HUES48 (cell line): ENCODE results near the gene WNT1.

Experiments used
- H3K27ac ChIP-seq: one replicate; pipeline ENCODE4 v1.7.0; 2013; ENCODE audit warnings: low read depth, low read length, inconsistent platforms
- H3K27me3 ChIP-seq: 2 replicates; pipeline ENCODE4 v1.6.1; 2013; ENCODE audit warnings: mild to moderate bottlenecking, low read length; ENCODE audit not compliant: control insufficient read depth, insufficient read depth
- H3K36me3 ChIP-seq: 2 replicates; pipeline ENCODE4 v1.6.1; 2013; ENCODE audit warnings: low read length; ENCODE audit not compliant: control insufficient read depth, insufficient read depth
- H3K4me1 ChIP-seq: 2 replicates; pipeline ENCODE4 v1.6.1; 2013; ENCODE audit warnings: mild to moderate bottlenecking, low read length; ENCODE audit not compliant: control insufficient read depth, insufficient read depth
- H3K4me3 ChIP-seq: 2 replicates; pipeline ENCODE4 v1.5.1; 2013; ENCODE audit warnings: mild to moderate bottlenecking, low read depth, low read length
- H3K9ac ChIP-seq: 2 replicates; pipeline ENCODE4 v1.6.1; 2013; ENCODE audit warnings: mild to moderate bottlenecking, low read depth, low read length, moderate library complexity
- H3K9me3 ChIP-seq: 2 replicates; pipeline ENCODE4 v1.6.1; 2013; ENCODE audit warnings: low read length; ENCODE audit not compliant: control insufficient read depth, insufficient read depth

WNT1 gene

DNA sequence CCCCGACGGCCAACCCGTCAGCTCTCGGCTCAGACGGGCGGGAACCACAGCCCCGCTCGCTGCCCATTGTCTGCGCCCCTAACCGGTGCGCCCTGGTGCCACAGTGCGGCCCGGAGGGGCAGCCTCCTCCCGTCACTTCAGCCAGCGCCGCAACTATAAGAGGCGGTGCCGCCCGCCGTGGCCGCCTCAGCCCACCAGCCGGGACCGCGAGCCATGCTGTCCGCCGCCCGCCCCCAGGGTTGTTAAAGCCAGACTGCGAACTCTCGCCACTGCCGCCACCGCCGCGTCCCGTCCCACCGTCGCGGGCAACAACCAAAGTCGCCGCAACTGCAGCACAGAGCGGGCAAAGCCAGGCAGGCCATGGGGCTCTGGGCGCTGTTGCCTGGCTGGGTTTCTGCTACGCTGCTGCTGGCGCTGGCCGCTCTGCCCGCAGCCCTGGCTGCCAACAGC lies at the start of gene WNT1:
Gene WNT1 (plus strand): TSS at position 32 of the 450 bp plus-strand sequence. CDS start 329 bp downstream, at position 361.
- H3K9me3 ChIP-seq = no peaks in the 10 kb centered on the region
- H3K4me1 ChIP-seq = peaks cover 26% of the 10 kb centered on the region
- H3K9ac ChIP-seq = no peak within 1 kb of the TSS
- H3K36me3 ChIP-seq = no peaks in the 10 kb centered on the region
- peaks cover 99% of the 10 kb centered on the region for H3K27me3 ChIP-seq
- no peak within 1 kb of the TSS for H3K27ac ChIP-seq
- peak within 1 kb of the TSS; percentile 48 for H3K4me3 ChIP-seq

DNA sequence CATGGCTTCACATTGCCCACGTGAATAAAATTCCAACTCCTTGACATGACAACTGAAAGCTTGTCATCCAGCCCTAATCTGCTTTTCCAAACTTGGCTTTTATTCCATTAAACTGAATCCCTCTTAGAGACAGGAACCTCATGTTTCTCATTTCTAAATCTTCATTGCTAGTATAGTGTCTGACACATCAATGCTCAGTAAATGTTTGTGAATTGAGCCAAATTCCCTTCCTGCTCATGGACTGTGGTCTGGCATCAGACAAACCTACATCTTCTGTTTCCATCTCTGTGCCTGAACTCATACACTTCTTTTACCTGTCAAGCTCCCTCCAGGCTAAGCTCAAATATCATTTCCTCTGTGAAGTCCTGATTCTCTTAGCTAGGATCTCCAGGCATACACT lies 48.6 kb upstream of the WNT1 start:
- Histone ChIP-seq H3K27ac (no peak overlapping the region), H3K4me1 (peaks cover 5% of the 10 kb centered on the region; the same call in 1 of the 2 replicates), H3K36me3 (peaks cover 57% of the 10 kb centered on the region), H3K27me3 (no peaks in the 10 kb centered on the region), H3K9ac (no peak overlapping the region), H3K4me3 (no peak overlapping the region), H3K9me3 (no peaks in the 10 kb centered on the region)

DNA sequence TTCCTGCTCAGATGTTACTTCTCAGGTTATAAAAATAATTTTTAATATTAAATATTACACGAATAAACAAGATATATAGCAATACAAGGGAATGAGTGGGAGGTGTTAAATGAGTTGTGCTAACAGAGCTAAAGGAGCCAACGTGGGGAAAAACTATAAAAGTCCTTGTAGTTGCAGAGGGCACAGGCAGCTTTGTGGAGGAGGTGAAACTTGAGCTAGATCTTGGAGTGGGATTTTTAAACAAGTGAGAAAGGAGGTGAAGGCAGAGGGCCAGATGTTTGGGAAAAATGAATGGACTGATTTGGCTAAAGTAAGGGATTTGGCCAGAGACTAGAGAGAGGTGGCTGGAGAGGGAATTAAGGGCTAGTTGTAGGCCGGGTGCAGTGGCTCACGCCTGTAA lies 47.6 kb upstream of the WNT1 start:
- Histone ChIP-seq H3K9ac (no peak overlapping the region), H3K9me3 (no peaks in the 10 kb centered on the region), H3K4me1 (peaks cover 5% of the 10 kb centered on the region; the same call in 1 of the 2 replicates), H3K4me3 (no peak overlapping the region), H3K36me3 (peaks cover 63% of the 10 kb centered on the region), H3K27me3 (no peaks in the 10 kb centered on the region), H3K27ac (no peak overlapping the region)

DNA sequence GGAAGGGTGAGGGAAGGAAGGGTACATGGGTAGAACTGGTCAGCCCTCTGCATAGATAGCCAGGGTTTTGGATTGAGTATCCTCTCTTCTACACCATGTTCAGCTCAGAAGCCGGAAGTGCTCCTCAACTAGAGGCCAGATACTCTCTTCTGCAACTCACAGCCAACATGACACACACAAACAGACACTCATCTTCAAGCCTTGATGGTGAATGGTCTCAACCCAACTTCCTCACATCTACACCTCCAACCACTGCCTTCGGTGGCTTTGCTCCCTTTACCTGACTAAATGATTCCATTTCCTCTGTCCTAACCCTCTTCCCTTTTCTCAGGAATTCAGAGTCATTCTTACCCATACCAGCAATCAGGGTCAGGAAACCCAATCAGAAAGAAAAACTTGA lies 45.2 kb upstream of the WNT1 start:
- Histone ChIP-seq H3K9ac (no peak overlapping the region), H3K27me3 (no peaks in the 10 kb centered on the region), H3K4me1 (no peaks in the 10 kb centered on the region), H3K27ac (no peak overlapping the region), H3K4me3 (no peak overlapping the region), H3K36me3 (peaks cover 75% of the 10 kb centered on the region), H3K9me3 (no peaks in the 10 kb centered on the region)

DNA sequence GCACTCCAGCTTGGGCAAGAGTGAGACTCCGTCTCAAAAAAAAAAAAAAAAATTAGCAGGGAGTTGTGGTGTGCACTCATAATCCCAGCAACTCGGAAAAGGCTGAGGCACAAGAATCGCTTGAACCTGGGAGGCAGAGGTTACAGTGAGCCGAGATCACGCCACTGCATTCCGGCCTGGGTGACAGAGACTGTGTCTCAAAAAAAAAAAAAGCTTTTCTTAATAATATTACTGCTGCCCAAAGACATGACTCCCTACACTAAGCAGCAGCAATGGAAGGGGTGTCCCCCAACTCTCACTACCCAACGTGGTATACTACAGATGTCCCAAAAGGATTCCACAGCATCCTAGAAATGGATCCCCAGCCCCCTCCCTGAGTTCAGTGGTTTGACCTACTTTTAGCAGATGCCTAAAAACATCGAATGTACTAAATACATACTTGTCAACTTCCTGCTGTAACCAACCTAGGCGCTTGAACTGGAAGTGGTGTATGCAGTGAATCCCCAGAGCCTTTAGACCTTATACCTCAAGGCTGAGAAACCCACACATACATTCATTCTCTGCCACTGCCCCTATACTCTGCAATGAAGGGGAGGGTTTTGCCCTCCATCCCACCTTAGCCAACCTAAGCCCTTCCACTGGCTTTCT lies 44.3 kb upstream of the WNT1 start:
- no peak overlapping the region for H3K4me3 ChIP-seq
- peaks cover 79% of the 10 kb centered on the region for H3K36me3 ChIP-seq
- no peak overlapping the region for H3K9ac ChIP-seq
- no peaks in the 10 kb centered on the region for H3K9me3 ChIP-seq
- no peaks in the 10 kb centered on the region for H3K4me1 ChIP-seq
- no peak overlapping the region for H3K27ac ChIP-seq
- H3K27me3 ChIP-seq = no peaks in the 10 kb centered on the region

DNA sequence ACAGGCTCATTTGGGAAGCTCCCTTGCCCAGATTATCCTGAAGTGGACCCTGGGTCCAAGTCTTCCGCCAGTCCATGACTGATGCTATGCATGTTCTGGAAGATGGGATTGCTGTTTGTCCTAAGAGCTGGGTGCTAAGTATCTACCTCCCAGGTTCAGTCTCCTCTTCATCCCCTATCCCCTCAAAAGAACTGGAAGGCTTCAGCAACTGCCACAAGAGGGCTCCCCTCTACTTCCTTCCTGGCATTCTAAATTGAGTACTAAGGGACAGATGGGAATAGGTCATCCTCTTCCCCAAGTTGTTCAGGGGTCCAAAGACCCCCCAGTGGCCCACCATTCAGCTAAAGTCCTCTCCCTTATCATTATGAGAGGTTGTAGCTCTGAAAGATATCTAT lies 43.8 kb upstream of the WNT1 start:
- H3K36me3 ChIP-seq = peaks cover 82% of the 10 kb centered on the region
- no peaks in the 10 kb centered on the region for H3K9me3 ChIP-seq
- H3K4me3 ChIP-seq = no peak overlapping the region
- no peaks in the 10 kb centered on the region for H3K27me3 ChIP-seq
- no peak overlapping the region for H3K9ac ChIP-seq
- no peak overlapping the region for H3K27ac ChIP-seq
- no peaks in the 10 kb centered on the region for H3K4me1 ChIP-seq

GRCh38 chr12:48936379-48936979 lies 41.6 kb upstream of the WNT1 start:
- H3K9ac ChIP-seq = no peak overlapping the region
- H3K9me3 ChIP-seq = no peaks in the 10 kb centered on the region
- peaks cover 84% of the 10 kb centered on the region for H3K36me3 ChIP-seq
- no peak overlapping the region for H3K27ac ChIP-seq
- no peaks in the 10 kb centered on the region for H3K27me3 ChIP-seq
- no peaks in the 10 kb centered on the region for H3K4me1 ChIP-seq
- no peak overlapping the region for H3K4me3 ChIP-seq

- Histone ChIP-seq H3K4me1 (no peaks in the 10 kb centered on the region), H3K36me3 (peaks cover 87% of the 10 kb centered on the region), H3K4me3 (no peak overlapping the region), H3K27ac (peak overlapping the region; percentile 5), H3K9me3 (no peaks in the 10 kb centered on the region), H3K9ac (no peak overlapping the region), H3K27me3 (no peaks in the 10 kb centered on the region)
These were observed 41.0 kb upstream of the WNT1 start for GRCh38 chr12:48937170-48937569.

- Histone ChIP-seq H3K9me3 (no peaks in the 10 kb centered on the region), H3K4me3 (no peak overlapping the region), H3K27me3 (no peaks in the 10 kb centered on the region), H3K4me1 (no peaks in the 10 kb centered on the region), H3K9ac (no peak overlapping the region), H3K27ac (no peak overlapping the region), H3K36me3 (peaks cover 85% of the 10 kb centered on the region)
These were observed 39.3 kb upstream of the WNT1 start for GRCh38 chr12:48938805-48939204.

DNA sequence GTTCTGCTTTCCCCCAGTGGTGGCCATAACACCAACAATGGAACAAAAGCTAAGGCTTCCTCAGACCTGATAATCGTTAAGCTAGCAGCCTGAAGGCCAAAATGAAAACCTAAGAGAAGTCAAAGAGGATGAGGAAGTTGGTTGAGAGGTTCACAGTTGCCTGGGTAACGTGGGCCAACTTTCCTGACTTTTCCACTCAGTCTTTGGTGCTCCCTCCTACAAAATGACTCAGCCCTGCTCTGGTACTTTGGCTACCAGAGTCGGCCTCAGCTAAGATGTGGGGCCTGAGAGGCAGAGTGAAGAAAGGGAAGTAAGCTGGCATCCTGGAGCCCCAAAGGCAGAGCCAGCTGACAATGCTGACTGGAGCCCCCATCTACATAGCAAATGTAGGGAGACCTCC lies 37.9 kb upstream of the WNT1 start:
- peaks cover 83% of the 10 kb centered on the region for H3K36me3 ChIP-seq
- H3K27ac ChIP-seq = no peak overlapping the region
- H3K9me3 ChIP-seq = no peaks in the 10 kb centered on the region
- no peaks in the 10 kb centered on the region for H3K27me3 ChIP-seq
- H3K4me1 ChIP-seq = no peaks in the 10 kb centered on the region
- no peak overlapping the region for H3K9ac ChIP-seq
- no peak overlapping the region for H3K4me3 ChIP-seq

- Histone ChIP-seq H3K36me3 (peaks cover 64% of the 10 kb centered on the region), H3K27me3 (no peaks in the 10 kb centered on the region), H3K27ac (no peak overlapping the region), H3K9ac (no peak overlapping the region), H3K4me1 (no peaks in the 10 kb centered on the region), H3K9me3 (no peaks in the 10 kb centered on the region), H3K4me3 (no peak overlapping the region)
These were observed 34.9 kb upstream of the WNT1 start for GRCh38 chr12:48943221-48943620.
